Uterus (tissue), 4 donors: ENCODE measurements around the gene STX16. TPM values are rescaled to one million over a fixed set of nuclear protein-coding genes. Genes with fewer than 3 reads are reported as not detected.

ENCODE experiments used
- DNase-seq, 2 donors: peaks; one replicate each; pipeline ENCODE4 v3.0.0-alpha.2; 2019 to 2020
- H3K27ac ChIP-seq, 2 donors: fragments of 200-600 bp; sonication (generic); 1 replicate in 1 of 2; 2 replicates in 1 of 2; pipeline ENCODE4 v1.5.1; 2016 to 2018
- H3K27me3 ChIP-seq, 2 donors: fragments of 200-600 bp; sonication (generic); one replicate each; pipeline ENCODE4 v1.5.1; 2018 to 2019; ENCODE audit warnings: control low read depth in 1 of 2
- H3K36me3 ChIP-seq, 2 donors: fragments of 200-600 bp; sonication (generic); one replicate each; pipeline ENCODE4 v1.5.1; 2019; ENCODE audit warnings: control low read depth in 1 of 2
- H3K4me1 ChIP-seq, 2 donors: fragments of 200-600 bp; sonication (generic); one replicate each; pipeline ENCODE4 v1.5.1; 2018 to 2019; ENCODE audit warnings: control low read depth in 1 of 2
- H3K4me3 ChIP-seq, 2 donors: fragments of 200-600 bp; sonication (generic); 1 replicate in 1 of 2; 2 replicates in 1 of 2; pipeline ENCODE4 v1.5.1; 2018 to 2019; ENCODE audit warnings: mild to moderate bottlenecking in 1 of 2
- H3K9me3 ChIP-seq, 2 donors: fragments of 200-600 bp; sonication (generic); one replicate each; pipeline ENCODE4 v1.5.1; 2019; ENCODE audit warnings: control low read depth in 1 of 2
- CTCF ChIP-seq, 4 experiments: fragments of 200-600 bp in 2 of 4; fragments of 450-650 bp in 2 of 4; sonication (generic) in 2 of 4; IDR thresholded peaks; one replicate each; pipeline ENCODE4 v1.5.1; 2016 to 2019; ENCODE audit warnings: antibody characterized with exemption in 4 of 4, mild to moderate bottlenecking in 2 of 4, moderate library complexity in 1 of 4
- POLR2A ChIP-seq, 2 donors: fragments of 450-650 bp; IDR thresholded peaks; one replicate each; pipeline ENCODE4 v1.6.1; 2016; ENCODE audit warnings: antibody characterized with exemption in 2 of 2, mild to moderate bottlenecking in 1 of 2, moderate library complexity in 1 of 2
- intact Hi-C: fragments of 100-400 bp; cut with DNase I; formaldehyde crosslinking; loops from one replicate; pipeline ENCODE4 v1.15.1; 2023; ENCODE audit warnings: low total_unique reads
- total RNA-seq, 4 donors: library from RNA; depleted of rRNA in 3 of 4; stranded (reverse); fragments of >200 nt in 3 of 4; gene quantifications; one replicate each; pipeline versions ENCODE4 v1.1.0 to v1.2.4, GENCODE V29; 2014 to 2023
- donor health status: DM: yes; HTN: yes; CAD: no.

The STX16 gene
- total RNA-seq, 4 donors from 2014 or later, result 32.6 to 82.7 (median 60.8) TPM

DNA sequence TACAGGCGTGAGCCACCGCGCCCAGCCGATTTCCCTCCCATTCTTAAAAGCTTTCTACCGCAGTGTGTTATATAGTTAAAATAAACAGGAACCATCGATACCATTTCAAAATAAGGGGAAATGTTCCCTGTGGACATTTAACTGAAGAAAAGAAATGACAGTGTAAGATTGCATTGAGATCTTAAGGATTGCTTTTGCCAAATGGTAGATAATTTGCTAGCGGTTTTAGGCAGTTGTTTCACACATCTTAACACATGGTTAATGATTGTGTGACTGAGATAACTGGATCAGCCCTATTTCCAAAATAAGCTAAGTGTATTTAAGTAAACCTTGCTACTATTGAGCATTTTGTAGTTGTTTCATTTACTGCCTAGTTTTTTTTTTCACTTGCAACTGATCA is 15.6 kb downstream of the STX16 start:
- no peak overlapping the region for H3K27ac ChIP-seq
- no peaks in the 10 kb centered on the region for H3K9me3 ChIP-seq
- no peaks in the 10 kb centered on the region for H3K36me3 ChIP-seq
- no peaks in the 10 kb centered on the region for H3K27me3 ChIP-seq
- H3K4me3 ChIP-seq, result no peak overlapping the region
- no peaks in the 10 kb centered on the region for H3K4me1 ChIP-seq
- TF ChIP-seq POLR2A (IDR thresholded peaks at IDR 0.05) (no peak), CTCF (IDR thresholded peaks at IDR 0.05) (no peak)
- intact Hi-C loops, result no loop called here
- no peak for DNase-seq

DNA sequence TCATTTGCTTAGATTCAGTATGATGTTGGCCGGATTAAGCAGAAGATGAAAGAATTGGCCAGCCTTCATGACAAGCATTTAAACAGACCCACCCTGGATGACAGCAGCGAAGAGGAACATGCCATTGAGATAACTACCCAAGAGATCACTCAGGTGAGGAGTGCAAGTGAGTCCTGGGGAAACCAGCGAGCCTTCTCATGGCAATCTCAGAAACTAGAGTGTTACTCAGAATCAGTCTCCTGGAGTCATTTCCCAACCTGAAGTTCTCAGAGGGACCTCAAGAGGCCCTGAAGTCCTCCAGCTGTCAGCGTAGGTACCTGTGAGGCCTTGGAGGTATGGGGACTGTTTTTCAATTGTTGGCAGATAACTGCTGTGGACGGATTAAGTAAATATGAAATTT is 16.9 kb downstream of the STX16 start:
- Histone ChIP-seq H3K27ac (no peak overlapping the region), H3K4me3 (no peak overlapping the region), H3K9me3 (no peaks in the 10 kb centered on the region), H3K27me3 (no peaks in the 10 kb centered on the region), H3K4me1 (no peaks in the 10 kb centered on the region), H3K36me3 (no peaks in the 10 kb centered on the region)
- no peak for DNase-seq
- intact Hi-C loops, result no loop called here
- no peak for TF ChIP-seq CTCF (IDR thresholded peaks at IDR 0.05)
- TF ChIP-seq POLR2A (IDR thresholded peaks at IDR 0.05), result no peak

DNA sequence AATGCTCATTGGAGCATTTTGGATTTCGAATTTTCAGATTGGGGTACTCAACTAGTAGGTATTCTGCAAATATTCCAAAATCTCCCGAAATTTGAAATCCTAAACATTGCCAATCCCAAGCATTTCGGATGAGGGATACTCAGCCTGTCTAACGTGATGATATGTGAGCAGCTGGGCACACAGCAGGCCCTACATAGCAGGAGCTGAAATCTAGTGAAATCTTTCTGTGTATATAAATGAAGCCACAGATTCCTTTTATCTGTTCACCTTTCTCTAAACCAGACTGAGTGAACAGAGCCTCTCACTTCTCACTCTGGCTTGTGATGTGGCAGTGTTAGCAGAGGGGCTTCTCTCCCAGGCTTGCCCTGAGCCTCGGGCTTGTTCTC is 17.8 kb downstream of the STX16 start:
- DNase-seq, result no peak
- TF ChIP-seq POLR2A (IDR thresholded peaks at IDR 0.05), result no peak
- no peak for TF ChIP-seq CTCF (IDR thresholded peaks at IDR 0.05)
- no peak overlapping the region for H3K4me3 ChIP-seq
- no peaks in the 10 kb centered on the region for H3K27me3 ChIP-seq
- intact Hi-C loops, result no loop called here
- no peaks in the 10 kb centered on the region for H3K36me3 ChIP-seq
- no peaks in the 10 kb centered on the region for H3K9me3 ChIP-seq
- no peaks in the 10 kb centered on the region for H3K4me1 ChIP-seq
- no peak overlapping the region for H3K27ac ChIP-seq

- Histone ChIP-seq H3K27me3 (no peaks in the 10 kb centered on the region), H3K36me3 (no peaks in the 10 kb centered on the region), H3K4me1 (no peaks in the 10 kb centered on the region), H3K9me3 (no peaks in the 10 kb centered on the region), H3K27ac (no peak overlapping the region), H3K4me3 (no peak overlapping the region)
- no peak for DNase-seq
- TF ChIP-seq CTCF (IDR thresholded peaks at IDR 0.05) (no peak), POLR2A (IDR thresholded peaks at IDR 0.05) (no peak)
- intact Hi-C loops, result no loop called here
These were observed 18.4 kb downstream of the STX16 start for GRCh38 chr20:58669287-58670006.

DNA sequence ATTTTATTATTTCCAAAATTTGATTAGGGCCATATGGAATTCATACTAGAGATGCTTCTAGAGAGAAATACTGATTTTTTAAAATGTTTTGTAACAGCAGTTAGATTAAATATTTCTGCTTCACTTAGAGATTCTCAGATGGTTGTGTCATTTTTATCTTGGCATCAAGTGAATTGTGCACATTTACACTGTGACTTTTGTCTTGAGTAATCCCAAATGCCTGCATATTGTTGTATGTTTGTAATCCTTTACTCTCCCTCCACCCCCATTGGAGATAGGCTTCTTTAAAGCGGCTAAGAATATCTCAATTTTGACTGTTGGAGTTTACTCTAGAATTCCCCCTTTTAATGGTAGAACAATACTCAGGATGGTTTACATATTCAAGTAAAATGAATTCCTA is 19.0 kb downstream of the STX16 start:
- Histone ChIP-seq H3K27ac (no peak overlapping the region), H3K9me3 (no peaks in the 10 kb centered on the region), H3K4me3 (no peak overlapping the region), H3K4me1 (no peaks in the 10 kb centered on the region), H3K36me3 (no peaks in the 10 kb centered on the region), H3K27me3 (no peaks in the 10 kb centered on the region)
- DNase-seq, result no peak
- intact Hi-C loops, result no loop called here
- TF ChIP-seq CTCF (IDR thresholded peaks at IDR 0.05) (no peak), POLR2A (IDR thresholded peaks at IDR 0.05) (no peak)
